CD4-positive, alpha-beta T cell treated with Interleukin-1 beta for 1 hour (primary cell): ENCODE results near the gene TTC8.
A peak's percentile ranks its signal among the peaks of the same experiment; 100 is the strongest.

Experiments used
- DNase-seq, 2 donors: peaks; one replicate each; pipeline ENCODE4 v3.0.0-alpha.2; 2020 to 2022

TTC8 gene

DNA sequence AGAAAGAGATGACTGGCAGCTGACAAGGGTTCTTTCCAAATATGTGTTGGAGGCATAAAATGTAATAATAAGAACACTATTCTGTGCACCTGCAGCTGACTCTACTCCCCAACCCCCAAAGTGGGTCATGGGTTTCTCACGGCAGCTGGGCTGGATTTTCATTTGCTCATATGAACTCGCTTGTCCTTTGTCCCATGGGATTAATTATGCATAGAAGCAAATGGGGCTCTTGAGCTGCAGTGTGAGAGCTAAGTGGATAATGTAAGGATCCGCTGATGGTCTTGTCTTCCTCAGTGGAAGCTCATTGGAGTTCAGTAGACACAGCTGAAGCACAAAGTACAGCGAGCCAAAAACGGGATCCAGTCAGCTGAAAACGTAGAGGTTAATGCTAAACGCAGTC lies 46.3 kb downstream of the TTC8 start:
- no peak for DNase-seq

GRCh38 chr14:88871429-88871828 lies 47.0 kb downstream of the TTC8 start:
- DNase-seq = no peak

GRCh38 chr14:88872976-88873375 lies 48.5 kb downstream of the TTC8 start:
- DNase-seq = no peak

DNA sequence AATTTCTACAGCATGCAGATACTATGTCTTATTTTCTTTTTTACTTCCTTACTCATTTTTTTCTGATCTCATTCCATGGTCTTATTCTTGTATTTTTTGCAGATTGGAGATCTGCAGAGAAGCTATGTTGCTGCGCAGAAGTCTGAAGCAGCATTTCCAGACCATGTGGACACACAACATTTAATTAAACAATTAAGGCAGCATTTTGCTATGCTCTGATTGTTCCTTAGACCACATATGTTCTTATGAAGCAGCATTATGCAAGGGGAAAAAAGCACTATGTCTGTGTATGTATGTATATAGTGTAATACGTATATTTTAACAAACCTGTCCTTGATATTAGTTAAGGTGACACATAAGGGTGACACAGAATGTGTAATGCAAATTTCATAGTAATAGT lies 52.7 kb downstream of the TTC8 start:
- DNase-seq = no peak

DNA sequence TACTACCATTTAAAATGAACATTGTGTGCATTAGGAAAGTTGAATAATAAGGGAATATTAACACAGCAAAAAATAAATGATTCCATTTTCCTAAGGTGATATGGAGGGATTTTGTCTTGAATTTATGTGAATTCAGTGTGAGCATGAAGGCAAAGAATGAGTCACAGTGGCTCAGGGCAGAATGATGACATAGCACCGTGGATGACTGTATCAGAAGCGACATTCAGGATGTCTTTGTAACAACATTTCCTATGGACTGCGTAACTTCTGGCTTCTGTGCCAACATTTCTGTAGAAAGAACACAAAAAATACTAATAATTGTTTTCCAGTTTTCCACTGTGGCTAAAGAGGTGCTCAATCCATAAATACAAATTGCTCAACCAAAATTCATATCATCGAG lies 54.6 kb downstream of the TTC8 start:
- DNase-seq = peak in 1 of 2 donors; percentile 9

- DNase-seq = no peak
Observed at GRCh38 chr14:88882236-88882635, 57.8 kb downstream of the TTC8 start.

DNA sequence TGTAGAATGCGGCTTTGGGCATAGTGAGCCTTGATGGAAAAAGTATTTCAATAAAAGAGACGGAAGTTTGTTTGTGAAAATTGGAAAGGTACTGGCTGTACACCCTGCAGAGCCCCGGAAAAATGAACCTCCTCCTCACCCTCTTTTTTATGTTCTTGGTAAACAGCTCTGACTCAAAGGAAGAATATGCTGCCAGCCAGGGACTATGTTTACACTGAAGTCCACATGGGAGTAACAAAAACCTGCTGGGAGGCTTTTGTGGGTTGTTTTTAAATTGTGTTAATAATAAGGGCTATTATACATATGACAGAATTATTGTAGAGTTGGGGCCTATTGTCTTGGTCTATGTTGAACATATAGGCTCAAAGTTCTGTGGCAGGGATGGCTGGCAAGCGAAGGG lies 70.7 kb downstream of the TTC8 start:
- DNase-seq = no peak

- DNase-seq = no peak
Observed at GRCh38 chr14:88901189-88901588, 76.7 kb downstream of the TTC8 start.

DNA sequence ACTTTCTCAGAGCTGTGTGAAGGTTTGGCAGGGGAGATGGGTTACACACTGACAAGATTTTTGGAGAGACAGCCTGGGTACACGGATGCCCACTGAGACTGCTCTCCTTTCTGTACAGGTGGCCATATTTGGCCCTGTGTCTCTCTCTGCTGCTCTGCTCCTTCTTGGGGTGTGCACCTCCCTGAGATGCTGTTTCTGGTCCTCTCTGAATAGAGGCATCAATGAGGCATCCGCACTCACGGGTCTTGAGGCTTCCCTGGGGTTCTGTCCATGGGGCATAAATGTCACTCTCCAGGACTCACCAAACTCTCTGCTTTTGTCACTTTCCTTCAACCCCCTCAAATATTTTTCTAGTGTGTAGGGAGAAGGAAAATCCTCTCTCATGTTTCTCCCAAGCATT lies 77.5 kb downstream of the TTC8 start:
- no peak for DNase-seq

- no peak for DNase-seq
Observed at GRCh38 chr14:88902850-88903249, 78.4 kb downstream of the TTC8 start.

- no peak for DNase-seq
Observed at GRCh38 chr14:88904206-88904647, 79.8 kb downstream of the TTC8 start.

DNA sequence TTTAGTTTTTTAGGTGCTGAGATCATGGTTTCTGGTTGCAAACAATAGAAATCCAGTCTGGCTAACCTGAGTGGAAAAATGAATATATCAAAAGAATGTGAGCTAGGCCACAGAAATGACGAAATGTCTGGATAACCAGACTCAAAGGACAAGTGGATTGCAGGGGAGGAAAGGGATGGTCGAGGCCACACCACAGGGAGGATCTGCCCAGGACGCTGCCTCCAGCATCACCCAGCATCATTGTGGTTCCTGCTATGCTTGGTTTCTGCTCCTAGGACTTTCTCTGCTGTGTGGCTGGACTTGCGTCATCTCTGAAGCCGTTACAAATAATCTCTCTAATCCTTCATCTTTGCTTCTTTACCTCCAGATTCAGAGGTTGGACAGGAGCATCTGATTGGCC lies 80.4 kb downstream of the TTC8 start:
- DNase-seq = no peak

GRCh38 chr14:88908216-88908615 lies 83.8 kb downstream of the TTC8 start:
- no peak for DNase-seq

DNA sequence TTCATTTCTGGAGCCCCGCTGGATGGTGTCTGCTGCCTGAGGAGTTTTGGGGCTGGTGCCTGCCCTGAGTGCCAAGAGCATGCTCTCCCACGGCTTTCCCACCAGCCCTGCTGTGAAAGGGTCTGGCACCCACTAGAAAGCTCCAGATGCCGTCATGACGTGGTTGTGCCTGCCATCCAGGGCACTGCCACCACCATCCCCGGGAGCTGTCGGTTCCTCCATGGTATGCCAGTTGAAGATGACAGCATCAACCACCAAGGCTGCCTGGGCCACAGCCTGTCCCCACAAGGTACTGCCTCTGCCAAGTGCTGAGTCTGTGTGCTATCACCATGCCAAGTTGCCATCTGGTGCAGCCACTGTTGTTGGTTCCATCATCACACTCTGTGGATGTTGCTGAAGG lies 85.9 kb downstream of the TTC8 start:
- no peak for DNase-seq

- no peak for DNase-seq
Observed at GRCh38 chr14:88911809-88912208, 87.4 kb downstream of the TTC8 start.

GRCh38 chr14:88914956-88915355 lies 90.5 kb downstream of the TTC8 start:
- DNase-seq = no peak

- DNase-seq = no peak
Observed at GRCh38 chr14:88919502-88919901, 95.1 kb downstream of the TTC8 start.
